GM12892 (cell line): ENCODE results near the gene KRTAP4-8.

Experiments
- POLR2A ChIP-seq: IDR thresholded peaks from 2 replicates; pipeline ENCODE4 v1.6.1; 2011; ENCODE audit warnings: low read depth, low read length, control low read depth
- POLR2AphosphoS5 ChIP-seq: IDR thresholded peaks from 2 replicates; pipeline ENCODE4 v1.6.1; 2011; ENCODE audit warnings: low read depth, low read length, control low read depth

DNA sequence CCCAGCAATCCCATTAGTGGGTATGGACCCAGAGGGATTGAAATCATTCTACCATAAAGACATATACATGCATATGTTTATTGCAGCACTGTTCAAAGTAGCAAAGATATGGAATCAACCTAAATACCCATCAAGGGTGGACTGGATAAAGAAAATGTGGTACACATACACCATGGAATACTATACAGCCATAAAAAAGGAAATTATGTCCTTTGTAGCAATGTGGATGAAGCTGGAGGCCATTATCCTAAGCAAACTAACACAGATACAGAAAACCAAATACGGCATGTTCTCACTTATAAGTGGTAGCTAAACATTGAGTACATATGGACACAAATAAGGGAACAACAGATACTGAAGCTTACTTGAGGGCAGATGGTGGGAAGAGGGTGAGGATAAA lies 40.4 kb downstream of the KRTAP4-8 start:
- TF ChIP-seq POLR2A (no peak), POLR2AphosphoS5 (no peak)
